ENCODE data around the gene ATP2C1.
"Not testable (repeated sequence)": the region's sequence is repeated elsewhere in the genome, so short reads cannot be mapped to it uniquely, and the experiment has no call there.

The ATP2C1 gene

GRCh38 chr3:130941793-130942192 lies 47.9 kb downstream of the ATP2C1 start:
- DNase-seq: no peak

- DNase-seq: peak; percentile 50
Observed at GRCh38 chr3:130946882-130947281, 53.0 kb downstream of the ATP2C1 start.

DNA sequence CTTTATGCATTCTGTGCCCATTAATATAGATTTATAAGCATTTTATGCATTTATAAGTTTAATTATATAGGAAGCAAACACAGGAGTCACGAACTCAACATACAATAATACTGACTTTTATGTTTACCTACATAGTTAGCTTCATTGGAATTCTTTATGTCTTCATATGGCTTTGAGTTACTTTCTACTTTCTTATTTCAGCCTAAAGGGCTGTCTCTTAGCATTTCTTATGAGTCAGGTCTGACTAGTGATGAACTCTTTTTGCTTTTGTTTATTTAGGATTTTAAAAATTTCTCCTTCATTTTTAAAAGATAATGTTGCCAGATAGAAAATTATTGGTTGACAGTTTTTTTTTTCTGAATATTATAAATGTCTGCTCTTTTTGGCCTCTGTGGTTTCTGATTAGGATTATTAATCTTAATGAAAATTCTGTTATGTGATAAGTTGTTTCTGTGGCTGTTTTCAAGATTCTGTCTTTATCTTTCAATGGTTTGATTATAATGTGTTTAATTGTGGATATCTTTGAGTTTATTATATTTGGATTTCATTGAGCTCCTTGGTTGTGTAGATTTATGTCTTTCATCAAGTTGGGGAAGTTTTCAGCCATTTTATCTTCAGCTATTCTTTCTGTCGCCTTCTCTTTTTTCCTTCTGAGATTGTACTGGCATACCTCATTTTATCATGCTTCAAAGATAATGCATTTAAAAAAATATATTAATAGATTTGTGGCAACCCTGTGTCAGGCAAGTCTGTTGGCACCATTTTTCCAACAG lies 54.3 kb downstream of the ATP2C1 start:
- DNase-seq: no peak

- peak; percentile 63 for DNase-seq
Observed at GRCh38 chr3:130948929-130949328, 55.0 kb downstream of the ATP2C1 start.

- DNase-seq: peak; percentile 16
Observed at GRCh38 chr3:130950124-130950523, 56.2 kb downstream of the ATP2C1 start.

DNA sequence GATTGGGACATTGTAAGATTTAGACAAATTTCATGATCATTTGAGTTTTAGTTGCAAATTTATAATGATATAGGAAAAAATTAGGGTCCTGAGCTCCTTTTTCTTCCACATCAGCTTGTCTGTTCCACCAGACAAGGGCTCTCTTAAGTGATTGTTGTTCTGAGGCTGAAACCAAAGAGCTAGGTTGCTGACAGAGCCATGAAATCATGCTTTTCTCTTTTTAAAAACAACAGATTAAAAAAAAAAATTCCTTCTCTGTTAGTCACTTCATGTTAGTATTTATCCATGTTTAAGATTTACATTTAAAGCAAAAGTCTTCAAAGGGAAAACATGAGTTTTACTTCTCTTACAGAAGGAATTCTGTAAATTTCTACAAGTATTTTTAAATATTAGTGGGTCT lies 56.8 kb downstream of the ATP2C1 start:
- DNase-seq: no peak

DNA sequence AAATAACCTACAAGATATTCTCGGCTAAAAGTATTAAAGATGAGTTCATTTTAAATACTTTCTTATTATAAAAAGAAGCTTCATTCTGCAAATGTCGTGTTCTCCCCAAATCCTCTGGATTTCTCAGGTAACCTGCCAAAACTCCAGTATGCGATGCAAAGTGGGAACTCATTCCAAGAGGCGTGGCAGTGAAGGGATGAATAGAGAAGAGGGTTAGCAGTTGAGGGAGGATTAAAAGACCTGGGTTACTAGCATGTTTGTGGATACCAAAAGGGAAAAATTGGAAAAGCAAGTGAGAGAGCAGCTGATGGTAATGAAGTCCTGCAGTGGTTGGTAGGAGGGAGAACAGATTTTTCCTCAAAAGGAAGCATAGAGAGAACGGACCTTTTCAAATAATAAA lies 61.6 kb downstream of the ATP2C1 start:
- no peak for DNase-seq

- DNase-seq: no peak
Observed at GRCh38 chr3:130956281-130956680, 62.4 kb downstream of the ATP2C1 start.

GRCh38 chr3:130956721-130957120 lies 62.8 kb downstream of the ATP2C1 start:
- no peak for DNase-seq

DNA sequence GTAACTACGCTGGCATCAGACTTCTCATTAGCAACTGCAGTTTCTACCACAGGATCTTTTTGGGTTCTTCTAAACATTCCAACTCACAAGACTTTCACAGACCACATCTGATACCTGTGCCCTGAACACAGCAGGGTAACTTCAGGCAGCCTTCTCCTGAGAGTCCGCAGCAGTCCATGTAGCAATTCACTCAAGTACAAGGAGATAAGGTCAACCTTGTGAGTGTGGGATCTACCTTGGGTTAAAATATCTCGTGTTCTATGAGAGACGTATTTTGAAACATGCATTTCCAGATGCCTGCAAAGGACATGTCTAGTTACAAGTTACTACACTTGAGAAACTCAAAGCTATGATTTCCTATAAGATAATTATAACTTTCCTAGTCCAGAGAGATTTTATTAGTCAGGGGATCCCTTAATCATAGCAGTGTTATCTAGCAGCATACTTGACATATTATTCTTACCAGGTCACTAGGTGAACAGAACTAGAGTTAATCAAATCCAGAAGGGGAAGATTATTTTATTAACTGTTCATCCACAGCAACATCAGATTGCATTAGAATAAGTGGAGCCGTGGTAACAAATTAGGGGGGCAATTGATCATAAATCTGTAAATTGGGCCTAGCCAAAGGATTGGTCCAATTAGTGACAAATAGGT lies 66.4 kb downstream of the ATP2C1 start:
- no peak for DNase-seq

- DNase-seq: no peak
Observed at GRCh38 chr3:130961458-130961857, 67.6 kb downstream of the ATP2C1 start.

DNA sequence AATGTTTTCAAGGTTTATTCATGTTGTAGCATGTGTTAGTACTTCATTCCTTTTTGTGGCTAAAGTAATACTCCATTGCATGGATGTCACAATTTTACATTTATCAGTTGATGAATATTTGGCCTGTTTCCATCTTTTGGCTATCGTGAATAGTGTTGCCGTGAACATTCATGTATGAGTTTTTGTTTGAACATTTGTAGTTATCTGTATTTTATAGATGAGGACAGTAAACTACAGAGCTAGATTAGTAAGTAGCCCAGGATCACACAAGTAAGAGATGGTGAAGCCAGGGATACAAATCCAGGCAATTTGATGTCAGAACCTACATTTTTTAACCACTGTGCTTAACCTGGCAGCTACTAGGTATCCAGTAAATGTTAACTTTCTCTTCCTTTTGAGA lies 69.6 kb downstream of the ATP2C1 start:
- DNase-seq: no peak

DNA sequence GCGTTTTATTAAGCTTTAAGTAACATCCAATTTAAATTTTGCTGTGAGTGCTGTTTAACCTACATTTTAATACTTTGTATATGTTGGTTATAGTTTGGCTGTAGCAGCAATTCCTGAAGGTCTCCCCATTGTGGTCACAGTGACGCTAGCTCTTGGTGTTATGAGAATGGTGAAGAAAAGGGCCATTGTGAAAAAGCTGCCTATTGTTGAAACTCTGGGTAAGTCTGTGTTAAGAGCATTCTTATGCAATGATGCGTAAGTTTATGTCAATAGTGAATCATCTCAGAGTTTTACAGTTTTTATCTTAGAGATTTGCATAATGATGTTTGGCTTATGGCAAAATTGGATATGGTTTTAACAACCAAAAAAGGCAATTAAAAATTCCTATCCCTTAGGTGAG lies 70.0 kb downstream of the ATP2C1 start:
- no peak for DNase-seq

DNA sequence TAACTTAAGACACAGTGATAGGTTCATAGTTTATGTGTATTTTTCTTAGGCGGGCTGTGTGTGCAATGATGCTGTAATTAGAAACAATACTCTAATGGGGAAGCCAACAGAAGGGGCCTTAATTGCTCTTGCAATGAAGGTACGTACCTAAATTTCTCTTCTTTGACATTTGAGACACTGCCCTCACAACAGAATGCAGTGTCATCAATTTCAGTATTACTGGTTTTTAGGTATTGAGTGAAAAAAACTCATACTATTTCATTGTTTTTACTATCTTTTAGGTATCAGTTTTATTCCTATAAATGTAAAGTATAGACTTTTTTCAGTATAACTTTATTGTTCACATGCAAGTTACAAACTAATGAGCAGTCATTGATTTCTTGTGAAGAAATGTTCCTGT lies 73.4 kb downstream of the ATP2C1 start:
- DNase-seq: no peak

GRCh38 chr3:130968221-130968620 lies 74.3 kb downstream of the ATP2C1 start:
- no peak for DNase-seq

DNA sequence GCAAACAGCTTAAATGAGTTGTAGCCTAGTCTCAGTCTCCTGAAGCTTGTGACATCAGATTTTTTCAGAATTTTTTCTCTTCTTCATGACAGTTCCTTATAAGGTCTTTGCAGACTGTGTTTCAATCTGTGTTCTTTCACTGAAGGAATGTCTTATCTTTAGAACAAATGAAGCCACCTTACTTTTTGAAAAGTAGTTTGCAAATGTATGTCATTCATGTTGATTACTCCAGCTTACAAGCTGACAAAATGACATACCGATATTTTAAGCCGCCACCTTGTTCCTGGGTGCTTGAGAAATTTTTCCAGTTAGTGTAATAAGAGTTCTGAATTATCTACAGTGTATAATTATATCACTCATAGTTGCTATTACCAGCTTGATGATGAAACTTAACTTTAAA lies 75.7 kb downstream of the ATP2C1 start:
- DNase-seq: no peak

DNA sequence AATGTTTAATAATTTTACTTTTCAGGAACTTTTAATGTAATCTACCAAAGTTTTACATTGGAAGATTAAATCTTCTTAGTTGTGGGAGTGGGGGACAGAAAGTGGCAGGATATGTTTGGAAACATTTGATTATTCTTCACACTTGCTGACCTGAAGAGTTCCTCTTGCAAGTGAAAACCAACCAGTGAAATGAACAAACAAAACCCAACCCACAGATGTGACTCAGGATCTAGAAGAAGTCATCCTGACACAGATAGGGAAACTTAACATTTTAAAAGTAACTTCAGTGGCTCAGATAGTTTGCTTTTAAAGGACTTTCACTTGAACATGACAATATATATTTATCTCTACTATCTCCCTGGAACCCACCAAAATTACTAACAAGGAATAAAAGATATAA lies 77.3 kb downstream of the ATP2C1 start:
- peak; percentile 26 for DNase-seq

- DNase-seq: not testable (repeated sequence)
Observed at GRCh38 chr3:130972592-130972991, 78.7 kb downstream of the ATP2C1 start.

DNA sequence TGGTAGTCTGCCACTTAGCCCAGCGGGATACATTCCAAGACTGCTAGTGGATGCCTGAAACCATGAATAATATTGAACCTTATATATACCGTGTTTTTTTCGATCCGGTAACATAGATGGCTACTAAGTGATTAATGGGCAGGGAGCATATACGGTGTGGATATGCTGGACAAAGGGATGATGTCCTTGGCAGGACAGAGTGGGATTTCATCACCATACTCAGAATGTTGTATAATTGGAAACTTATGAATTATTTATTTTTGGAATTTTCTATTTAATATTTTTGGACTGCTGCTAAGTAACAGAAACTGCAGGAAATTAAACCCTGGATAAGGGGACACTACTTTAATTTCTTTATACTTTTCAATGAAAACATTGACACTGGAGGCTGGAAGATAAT lies 79.5 kb downstream of the ATP2C1 start:
- no peak for DNase-seq

- no peak for DNase-seq
Observed at GRCh38 chr3:130974201-130974600, 80.3 kb downstream of the ATP2C1 start.

DNA sequence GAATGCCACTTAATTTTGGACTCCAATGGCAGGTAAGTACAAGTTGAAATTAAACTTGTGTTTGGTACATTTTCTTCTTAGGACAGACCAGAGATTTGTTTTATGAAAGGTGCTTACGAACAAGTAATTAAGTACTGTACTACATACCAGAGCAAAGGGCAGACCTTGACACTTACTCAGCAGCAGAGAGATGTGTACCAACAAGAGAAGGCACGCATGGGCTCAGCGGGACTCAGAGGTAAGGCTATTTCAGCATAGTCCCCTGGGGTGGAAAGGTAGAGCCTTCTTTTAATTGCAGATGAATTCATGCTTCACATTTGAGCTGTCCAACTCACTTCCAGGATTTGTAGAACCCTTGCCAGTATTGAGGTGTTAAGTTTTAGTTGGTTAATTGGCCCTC lies 81.4 kb downstream of the ATP2C1 start:
- DNase-seq: no peak

GRCh38 chr3:130976706-130977105 lies 82.8 kb downstream of the ATP2C1 start:
- no peak for DNase-seq

- DNase-seq: no peak
Observed at GRCh38 chr3:130979117-130979516, 85.2 kb downstream of the ATP2C1 start.

DNA sequence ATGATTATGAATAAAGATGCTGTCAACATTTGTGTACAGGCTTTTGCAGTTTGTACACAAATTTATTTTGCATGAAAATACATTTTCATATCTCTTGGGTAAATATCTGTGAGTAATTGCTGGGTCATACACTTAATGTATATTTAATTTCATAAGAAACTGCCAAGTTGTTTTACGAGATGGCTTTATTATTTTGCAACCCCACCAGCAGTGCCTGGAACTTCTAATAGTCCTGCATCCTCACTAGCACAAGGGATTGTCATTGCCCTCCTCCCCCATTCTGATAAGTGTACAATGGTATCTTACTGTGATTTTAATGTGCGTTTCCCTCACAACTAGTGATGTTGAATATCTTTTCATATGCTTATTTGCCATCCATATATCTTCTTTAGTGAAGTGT lies 87.6 kb downstream of the ATP2C1 start:
- no peak for DNase-seq

- DNase-seq: no peak
Observed at GRCh38 chr3:130990282-130990681, 96.4 kb downstream of the ATP2C1 start.

Data from activated CD4-positive, alpha-beta T cell treated with anti-CD3 and anti-CD28 coated beads, Interleukin-2, amount 50 U/mL, for 16 hours (primary cell).